H1 (cell line): ENCODE results near the gene MYRF. TPM values are rescaled to one million over a fixed set of nuclear protein-coding genes. Genes with fewer than 3 reads are reported as not detected.

Experiments
- CTCF ChIA-PET: fragments of 300-600 bp; sonication (Branson Sonifier 250); formaldehyde crosslinking; loops from one replicate; lab custom pipeline; 2021; ENCODE audit not compliant: partially characterized antibody; lab: Charles Lee
- POLR2A ChIA-PET: fragments of 300-600 bp; sonication (Branson Sonifier 250); formaldehyde crosslinking; loops from one replicate; lab custom pipeline; 2021; ENCODE audit warnings: inconsistent platforms; ENCODE audit not compliant: partially characterized antibody; lab: Charles Lee
- DNase-seq, 2 experiments: peaks; one replicate each; pipeline versions ENCODE4 v3.0.0 to v3.0.0-alpha.2; 2010 to 2022; ENCODE audit warnings: low spot score in 2 of 2, low read depth in 1 of 2, mixed read lengths in 1 of 2
- FAIRE-seq: peaks from 2 replicates; lab custom pipeline; 2011; peaks lifted over from hg19 to GRCh38; lab: Jason Lieb, UNC
- H2AFZ ChIP-seq: 2 replicates; pipeline ENCODE4 v1.8.1; 2012; ENCODE audit warnings: low read length, inconsistent platforms
- H2AK5ac ChIP-seq: 2 replicates; pipeline ENCODE4 v1.6.1; 2013; ENCODE audit warnings: low read depth, low read length
- H2BK120ac ChIP-seq: replicated peaks from 2 replicates; pipeline ENCODE3; 2013; ENCODE audit warnings: low read depth, low read length, inconsistent platforms
- H2BK12ac ChIP-seq: 2 replicates; pipeline ENCODE4 v1.6.1; 2013; ENCODE audit warnings: low read depth, low read length
- H2BK15ac ChIP-seq: 2 replicates; pipeline ENCODE4 v1.6.1; 2013; ENCODE audit warnings: low read length
- H2BK20ac ChIP-seq: 2 replicates; pipeline ENCODE4 v1.6.1; 2013; ENCODE audit warnings: low read length
- H2BK5ac ChIP-seq: 2 replicates; pipeline ENCODE4 v1.6.1; 2013; ENCODE audit warnings: low read depth, low read length
- H3K14ac ChIP-seq: 2 replicates; pipeline ENCODE4 v1.6.1; 2013; ENCODE audit warnings: inconsistent platforms; ENCODE audit not compliant: insufficient read length
- H3K18ac ChIP-seq: 2 replicates; pipeline ENCODE4 v1.6.1; 2013; ENCODE audit warnings: low read length; ENCODE audit errors: extremely low read depth
- H3K23ac ChIP-seq: 2 replicates; pipeline ENCODE4 v1.6.1; 2013; ENCODE audit warnings: inconsistent platforms; ENCODE audit not compliant: insufficient read length
- H3K23me2 ChIP-seq: 2 replicates; pipeline ENCODE4 v1.6.1; 2013; ENCODE audit warnings: low read depth, low read length
- H3K27ac ChIP-seq: 2 replicates; pipeline ENCODE4 v1.6.1; 2011; ENCODE audit warnings: low read depth, low read length, inconsistent platforms
- H3K27me3 ChIP-seq, 4 experiments: replicated peaks in 1 of 4; 1 replicate in 1 of 4; 2 replicates in 3 of 4; pipeline versions ENCODE4 v1.6.1 to v1.8.1; 2011 to 2013; ENCODE audit warnings: low read length in 3 of 4, mild to moderate bottlenecking in 3 of 4, inconsistent platforms in 2 of 4, mixed read lengths in 2 of 4, moderate library complexity in 1 of 4; ENCODE audit not compliant: control insufficient read depth in 3 of 4, insufficient read depth in 3 of 4; ENCODE audit errors: extremely low read depth in 1 of 4
- H3K36me3 ChIP-seq, 4 experiments: 2 replicates each; pipeline versions ENCODE4 v1.6.1 to v1.8.1; 2011 to 2013; ENCODE audit warnings: mild to moderate bottlenecking in 4 of 4, low read length in 3 of 4, moderate library complexity in 2 of 4, control low read depth in 1 of 4, inconsistent platforms in 1 of 4; ENCODE audit not compliant: insufficient read depth in 4 of 4, control insufficient read depth in 2 of 4
- H3K4ac ChIP-seq: replicated peaks from 2 replicates; pipeline ENCODE3; 2013; ENCODE audit warnings: low read length, low read depth, mixed read lengths, inconsistent platforms; ENCODE audit not compliant: insufficient read length
- H3K4me1 ChIP-seq, 4 experiments: replicated peaks in 1 of 4; 1 replicate in 1 of 4; 2 replicates in 3 of 4; pipeline versions ENCODE4 v1.6.1 to v1.8.1; 2011 to 2013; ENCODE audit warnings: low read length in 3 of 4, inconsistent platforms in 2 of 4, mixed read lengths in 1 of 4; ENCODE audit not compliant: insufficient read depth in 4 of 4, control insufficient read depth in 3 of 4
- H3K4me2 ChIP-seq, 2 experiments: 2 replicates each; pipeline versions ENCODE4 v1.6.1 to v1.8.1; 2011 to 2013; ENCODE audit warnings: low read depth in 2 of 2, low read length in 2 of 2, control low read depth in 1 of 2, inconsistent platforms in 1 of 2, mild to moderate bottlenecking in 1 of 2; ENCODE audit not compliant: insufficient read depth in 1 of 2
- H3K4me3 ChIP-seq, 4 experiments: fragments of 200-600, 300-600 bp in 1 of 4; sonication (generic), shearing (Covaris generic), sonication (Bioruptor Twin) in 1 of 4; 2 replicates each; pipeline versions ENCODE4 v1.5.1 to v1.8.1; 2011 to 2016; ENCODE audit warnings: low read length in 4 of 4, low read depth in 3 of 4, control low read depth in 2 of 4, inconsistent platforms in 2 of 4, mild to moderate bottlenecking in 2 of 4, mixed read lengths in 1 of 4, moderate library complexity in 1 of 4; ENCODE audit not compliant: insufficient read depth in 2 of 4; ENCODE audit errors: extremely low read depth in 1 of 4
- H3K56ac ChIP-seq: replicated peaks from 2 replicates; pipeline ENCODE3; 2013; ENCODE audit warnings: low read depth, mild to moderate bottlenecking, mixed read lengths, low read length, inconsistent platforms; ENCODE audit not compliant: insufficient read length
- H3K79me1 ChIP-seq: 2 replicates; pipeline ENCODE4 v1.6.1; 2013; ENCODE audit warnings: low read depth, low read length, control low read depth
- H3K79me2 ChIP-seq, 2 experiments: 2 replicates each; pipeline versions ENCODE4 v1.6.1 to v1.8.1; 2012 to 2013; ENCODE audit warnings: low read length in 2 of 2, mild to moderate bottlenecking in 2 of 2, inconsistent platforms in 1 of 2; ENCODE audit not compliant: insufficient read depth in 2 of 2, control insufficient read depth in 1 of 2
- H3K9ac ChIP-seq, 4 experiments: replicated peaks in 1 of 4; 1 replicate in 1 of 4; 2 replicates in 3 of 4; pipeline versions ENCODE4 v1.6.1 to v1.8.1; 2011 to 2013; ENCODE audit warnings: low read depth in 3 of 4, low read length in 3 of 4, control low read depth in 2 of 4, mild to moderate bottlenecking in 2 of 4, moderate library complexity in 2 of 4, inconsistent platforms in 1 of 4; ENCODE audit errors: extremely low read depth in 1 of 4
- H3K9me3 ChIP-seq, 2 experiments: 2 replicates each; pipeline versions ENCODE4 v1.6.1 to v1.8.1; 2012 to 2013; ENCODE audit warnings: mild to moderate bottlenecking in 2 of 2, moderate library complexity in 2 of 2, control low read depth in 1 of 2, inconsistent platforms in 1 of 2, low read depth in 1 of 2, low read length in 1 of 2, mixed read lengths in 1 of 2; ENCODE audit not compliant: insufficient read depth in 2 of 2
- H4K20me1 ChIP-seq, 2 experiments: replicated peaks in 1 of 2; 2 replicates each; pipeline versions ENCODE3 to v1.8.1; 2011 to 2013; ENCODE audit warnings: inconsistent platforms in 2 of 2, low read length in 2 of 2, mild to moderate bottlenecking in 1 of 2; ENCODE audit not compliant: insufficient read depth in 2 of 2, control insufficient read depth in 1 of 2
- H4K5ac ChIP-seq: 2 replicates; pipeline ENCODE4 v1.6.1; 2013; ENCODE audit warnings: low read length, low read depth, mixed read lengths, inconsistent platforms; ENCODE audit not compliant: insufficient read length
- H4K8ac ChIP-seq: 2 replicates; pipeline ENCODE4 v1.8.0; 2013; ENCODE audit warnings: mild to moderate bottlenecking, moderate library complexity, low read length, inconsistent platforms; ENCODE audit not compliant: insufficient read depth; ENCODE audit errors: extremely low read depth
- H4K91ac ChIP-seq: replicated peaks from 2 replicates; pipeline ENCODE3; 2013; ENCODE audit warnings: low read length, mixed read lengths, inconsistent platforms; ENCODE audit not compliant: insufficient read length
- ATF2 ChIP-seq: IDR thresholded peaks from 2 replicates; pipeline ENCODE4 v1.6.1; 2012; ENCODE audit warnings: low read length, inconsistent platforms
- BCL11A ChIP-seq, 2 experiments: IDR thresholded peaks; one replicate each; pipeline ENCODE4 v1.6.1; 2011; ENCODE audit warnings: low read depth in 2 of 2, low read length in 2 of 2, mild to moderate bottlenecking in 2 of 2
- E2F6 ChIP-seq: IDR thresholded peaks from 2 replicates; pipeline ENCODE4 v1.6.1; 2012; ENCODE audit warnings: inconsistent platforms
- EGR1 ChIP-seq: IDR thresholded peaks from 2 replicates; pipeline ENCODE4 v1.6.1; 2011; ENCODE audit warnings: low read depth, low read length, borderline replicate concordance
- HDAC2 ChIP-seq, 2 experiments: fragments of 300-600 bp in 1 of 2; sonication (generic) in 1 of 2; IDR thresholded peaks; 2 replicates each; pipeline ENCODE4 v1.6.1; 2011 to 2012; ENCODE audit warnings: low read depth in 2 of 2, low read length in 2 of 2, mild to moderate bottlenecking in 2 of 2, moderate library complexity in 2 of 2, borderline replicate concordance in 1 of 2, inconsistent platforms in 1 of 2
- HDAC6 ChIP-seq: IDR thresholded peaks from one replicate; pipeline ENCODE4 v1.7.1; 2012; ENCODE audit warnings: low read depth, mild to moderate bottlenecking, inconsistent platforms, low read length, moderate library complexity
- MAX ChIP-seq: IDR thresholded peaks from 2 replicates; pipeline ENCODE4 v1.6.1; 2012; ENCODE audit warnings: inconsistent platforms
- SP4 ChIP-seq: IDR thresholded peaks from 2 replicates; pipeline ENCODE4 v1.6.1; 2012; ENCODE audit warnings: low read length, inconsistent platforms
- WGBS, 2 experiments: shearing (Covaris generic) in 1 of 2; methylation state at CpG; one replicate each; pipeline versions ENCODE4 v1.1.6 to v1.1.7; 2013 to 2015; ENCODE audit warnings: low lambda C conversion rate in 2 of 2, mixed read lengths in 2 of 2, inconsistent platforms in 1 of 2, low coverage in 1 of 2, missing lambda C conversion rate in 1 of 2; ENCODE audit not compliant: insufficient replicate concordance in 2 of 2, insufficient coverage in 1 of 2, insufficient read length in 1 of 2; ENCODE audit errors: extremely low coverage in 1 of 2, missing lambda C conversion rate in 1 of 2; 5-methylcytosine and 5-hydroxymethylcytosine counted together
- polyA plus RNA-seq, 7 experiments: library from polyadenylated mRNA; depleted of rRNA in 3 of 7; stranded (reverse) in 5 of 7; unstranded in 2 of 7; fragments of >200 nt in 5 of 7; fragments of 200-250 nt in 2 of 7; gene quantifications; 1 replicate in 5 of 7; 2 replicates in 1 of 7; 4 replicates in 1 of 7; pipeline versions ENCODE4 v1.2.1 to v1.2.3, GENCODE V29; 2011 to 2013; ENCODE audit warnings: missing spikeins in 2 of 7, mixed read lengths in 2 of 7
- total RNA-seq: library from RNA; stranded (reverse); fragmentation: NEBNext Ultra II Directional; extraction: Animal tissue kit (Norgen Biotek cat#: 25700); gene quantifications from 2 replicates; pipeline ENCODE4 v1.2.1, GENCODE V29; 2021

The MYRF gene
- total and polyA plus RNA-seq, 2 of the 8 experiments (the other 6 are each of a cell fraction or from before 2014, with no cell fraction given): 6.0 to 6.1 TPM

- Histone ChIP-seq H3K4ac (no peak overlapping the region), H3K23me2 (no peaks in the 10 kb centered on the region), H2BK12ac (peak overlapping the region; percentile 84; the same call in 1 of the 2 replicates), H3K9me3 (no peaks in the 10 kb centered on the region), H4K8ac (no peak overlapping the region), H3K4me2 (no peak overlapping the region), H3K56ac (no peak overlapping the region), H3K23ac (no peak overlapping the region), H3K18ac (peak overlapping the region; percentile 48; the same call in 1 of the 2 replicates), H3K14ac (no peak overlapping the region), H3K79me1 (no peaks in the 10 kb centered on the region), H3K4me3 (no peak overlapping the region), H3K27me3 (peaks cover 4 to 21% (median 16%) of the 10 kb centered on the region in 4 experiments), H2BK20ac (no peak overlapping the region), H3K27ac (no peak overlapping the region), H4K20me1 (peaks cover 0 to 1% of the 10 kb centered on the region in 2 experiments), H2BK15ac (peak overlapping the region; percentile 99), H2BK5ac (no peak overlapping the region), H3K79me2 (no peaks in the 10 kb centered on the region), H2BK120ac (no peak overlapping the region), H3K4me1 (peaks cover 0 to 19% (median 15%) of the 10 kb centered on the region in 4 experiments; a peak in 6 of 7 replicates), H3K9ac (no peak overlapping the region), H4K91ac (peak overlapping the region; percentile 49), H4K5ac (no peak overlapping the region), H2AFZ (no peak overlapping the region), H3K36me3 (no peaks in the 10 kb centered on the region), H2AK5ac (no peak overlapping the region)
- TF ChIP-seq HDAC6: no peak
- no peak for TF ChIP-seq SP4
- TF ChIP-seq E2F6: no peak
- TF ChIP-seq EGR1: no peak
- no peak for TF ChIP-seq ATF2
- no peak for TF ChIP-seq BCL11A (IDR thresholded peaks at IDR 0.05; ENCODE audit: low read depth in 2 of 2, low read length in 2 of 2)
- no peak for TF ChIP-seq HDAC2 (IDR thresholded peaks at IDR 0.05; ENCODE audit: borderline replicate concordance in 1 of 2, low read depth in 2 of 2, low read length in 2 of 2)
- no peak for TF ChIP-seq MAX
- DNase-seq (no peak), FAIRE-seq (no peak)
- 88% methylated on average over 31 of the region's 31 CpGs; no CpG with 5 or more reads in 1 of the 2 experiments for WGBS, 2 experiments
- POLR2A ChIA-PET: interaction anchor here (0.8 to 3.5 kb wide), 5 partner anchors 26 to 67 kb away, joined by 3 to 13 read pairs (median 5); partner anchors contain the start of genes FEN1 and TMEM258
- CTCF ChIA-PET: interaction anchor here (0.8 to 6.0 kb wide), 9 partner anchors 10 to 42 kb away, joined by 3 to 48 read pairs (median 11); partner anchors contain the start of genes FEN1 and TMEM258
These were observed 2.4 kb downstream of the MYRF start for GRCh38 chr11:61754534-61755482.
